ENCODE measurements around the gene OR2V2.

The OR2V2 gene

GRCh38 chr5:181207214-181207959 lies 60.0 kb downstream of the OR2V2 start:
- peak; percentile 83 for DNase-seq (ENCODE audit: low read depth)

- no peak for DNase-seq (ENCODE audit: low read depth)
These were observed 60.5 kb downstream of the OR2V2 start for GRCh38 chr5:181207960-181208253.
